CD4-positive, alpha-beta memory T cell (primary cell): ENCODE measurements around the gene KHDRBS2. TPM values are rescaled to one million over a fixed set of nuclear protein-coding genes. Genes with fewer than 3 reads are reported as not detected.

Experiments used
- CTCF ChIA-PET: fragments of 350-600 bp; sonication (Branson Sonifier 250); formaldehyde crosslinking; loops from one replicate; lab custom pipeline; 2021; ENCODE audit warnings: inconsistent platforms; ENCODE audit not compliant: partially characterized antibody; lab: Charles Lee
- POLR2A ChIA-PET: fragments of 350-600 bp; sonication (Branson Sonifier 250); formaldehyde crosslinking; loops from one replicate; lab custom pipeline; 2021; ENCODE audit not compliant: partially characterized antibody; lab: Charles Lee
- DNase-seq, 5 donors: peaks; one replicate each; pipeline versions ENCODE4 v3.0.0 to v3.0.0-alpha.2; 2020 to 2022; ENCODE audit warnings: mixed read lengths in 1 of 5
- H3K27ac ChIP-seq: one replicate; pipeline ENCODE4 v1.7.0; 2013; ENCODE audit warnings: low read depth, low read length
- H3K27me3 ChIP-seq: 2 replicates; pipeline ENCODE4 v1.7.0; 2013; ENCODE audit warnings: mild to moderate bottlenecking, low read length, moderate library complexity; ENCODE audit not compliant: insufficient read depth
- H3K36me3 ChIP-seq: 2 replicates; pipeline ENCODE4 v1.7.0; 2013; ENCODE audit warnings: mild to moderate bottlenecking, low read length, moderate library complexity; ENCODE audit not compliant: insufficient read depth
- H3K4me1 ChIP-seq: 2 replicates; pipeline ENCODE4 v1.7.0; 2013; ENCODE audit warnings: mild to moderate bottlenecking, low read length, moderate library complexity; ENCODE audit not compliant: insufficient read depth
- H3K4me3 ChIP-seq, 2 donors: one replicate each; pipeline ENCODE4 v1.7.0; 2013; ENCODE audit warnings: low read length in 2 of 2, mild to moderate bottlenecking in 1 of 2
- H3K9me3 ChIP-seq, 2 donors: one replicate each; pipeline ENCODE4 v1.7.0; 2013; ENCODE audit warnings: low read length in 2 of 2, control low read depth in 1 of 2; ENCODE audit not compliant: control insufficient read depth in 1 of 2
- H3K27ac Mint-ChIP-seq, 7 donors: one replicate each; pipeline ENCODE4 v1.8.0; 2020 to 2021; ENCODE audit warnings: mixed read lengths in 7 of 7, mild to moderate bottlenecking in 6 of 7, inconsistent platforms in 3 of 7, moderate library complexity in 3 of 7
- H3K27me3 Mint-ChIP-seq, 2 donors: one replicate each; pipeline ENCODE4 v1.8.0; 2020 to 2021; ENCODE audit warnings: mixed read lengths in 2 of 2
- H3K36me3 Mint-ChIP-seq, 2 donors: one replicate each; pipeline ENCODE4 v1.8.0; 2020 to 2021; ENCODE audit warnings: mixed read lengths in 2 of 2, inconsistent platforms in 1 of 2, mild to moderate bottlenecking in 1 of 2
- H3K4me1 Mint-ChIP-seq, 4 donors: one replicate each; pipeline ENCODE4 v1.8.0; 2020 to 2021; ENCODE audit warnings: mixed read lengths in 4 of 4, mild to moderate bottlenecking in 1 of 4
- H3K4me3 Mint-ChIP-seq, 8 donors: one replicate each; pipeline ENCODE4 v1.8.0; 2020 to 2021; ENCODE audit warnings: mixed read lengths in 8 of 8, mild to moderate bottlenecking in 7 of 8, moderate library complexity in 6 of 8, inconsistent platforms in 3 of 8
- H3K9me3 Mint-ChIP-seq, 8 donors: one replicate each; pipeline ENCODE4 v1.8.0; 2020 to 2021; ENCODE audit warnings: mixed read lengths in 8 of 8, mild to moderate bottlenecking in 5 of 8, inconsistent platforms in 3 of 8, moderate library complexity in 1 of 8
- intact Hi-C: fragments of 100-400 bp; cut with micrococcal nuclease; formaldehyde crosslinking; loops from one replicate; pipeline ENCODE4 v1.15.1; 2023
- polyA plus RNA-seq, 2 donors: library from polyadenylated mRNA; unstranded; fragments of 300-500 nt; fragmentation: Illumina TruSeq; gene quantifications; one replicate each; pipeline ENCODE4 v1.2.3, GENCODE V29; 2021
- total RNA-seq, 2 experiments: library from RNA; stranded (reverse); gene quantifications; one replicate each; pipeline ENCODE4 v1.2.3, GENCODE V29; 2021

KHDRBS2 gene
- total and polyA plus RNA-seq, 4 experiments from 2014 or later, result not detected

DNA sequence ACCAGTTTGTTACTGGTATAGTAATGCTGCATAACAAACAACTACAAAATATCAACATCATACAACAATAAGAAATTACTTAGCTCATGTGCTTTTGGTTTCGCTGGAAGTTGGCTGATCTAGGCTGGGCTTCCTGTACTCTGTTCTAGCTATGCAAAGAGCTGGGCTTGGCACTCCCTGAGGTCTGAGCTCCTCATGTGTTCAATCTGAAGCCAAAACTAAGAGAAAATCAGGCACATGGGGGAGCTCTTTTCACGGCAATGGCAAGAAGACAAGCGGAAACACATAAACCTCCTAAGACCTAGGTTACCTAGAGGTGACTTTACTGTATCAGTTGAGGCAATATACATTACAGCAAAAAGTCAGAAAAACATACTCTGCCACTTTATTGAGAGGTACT lies 574.2 kb downstream of the KHDRBS2 start:
- intact Hi-C loops, result no loop called here
- POLR2A ChIA-PET, result no interaction called here
- no peaks in the 10 kb centered on the region for H3K4me1 ChIP-seq
- no peak for DNase-seq
- no peak overlapping the region for H3K27ac Mint-ChIP-seq
- H3K27ac ChIP-seq, result no peak overlapping the region
- no peaks in the 10 kb centered on the region for H3K4me1 Mint-ChIP-seq
- H3K36me3 ChIP-seq, result no peaks in the 10 kb centered on the region
- H3K4me3 ChIP-seq, result no peak overlapping the region
- CTCF ChIA-PET, result no interaction called here
- H3K27me3 Mint-ChIP-seq, result no peaks in the 10 kb centered on the region
- H3K4me3 Mint-ChIP-seq, result no peak overlapping the region
- no peaks in the 10 kb centered on the region for H3K9me3 ChIP-seq
- H3K27me3 ChIP-seq, result no peaks in the 10 kb centered on the region
- H3K36me3 Mint-ChIP-seq, result no peaks in the 10 kb centered on the region
- peaks cover 2 to 27% (median 9%) of the 10 kb centered on the region in 8 donors for H3K9me3 Mint-ChIP-seq

DNA sequence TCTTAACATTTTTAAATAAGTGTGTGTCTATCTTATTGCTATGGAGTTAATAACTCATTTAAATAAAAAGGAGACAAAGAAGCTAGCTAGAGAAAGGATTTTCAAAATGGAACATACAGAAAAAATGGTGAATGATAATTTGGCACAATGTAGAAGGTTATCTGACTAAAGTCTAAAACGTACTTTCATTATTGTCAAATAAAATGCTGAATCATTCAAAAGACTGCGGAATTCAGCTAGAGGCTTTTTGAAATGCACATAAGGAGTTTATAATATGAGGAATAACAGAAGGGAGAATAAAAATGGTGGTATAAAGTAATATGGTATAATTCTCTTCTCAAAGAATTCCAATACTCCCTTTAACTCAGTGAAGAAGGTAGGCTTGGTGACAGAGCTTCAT lies 597.9 kb downstream of the KHDRBS2 start:
- Mint-ChIP-seq H3K27me3 (no peaks in the 10 kb centered on the region), H3K9me3 (peaks cover 0 to 21% (median 4%) of the 10 kb centered on the region in 8 donors), H3K4me3 (no peak overlapping the region), H3K36me3 (no peaks in the 10 kb centered on the region), H3K27ac (no peak overlapping the region), H3K4me1 (no peaks in the 10 kb centered on the region)
- DNase-seq, result no peak
- Histone ChIP-seq H3K27me3 (no peaks in the 10 kb centered on the region), H3K4me1 (no peaks in the 10 kb centered on the region), H3K9me3 (no peaks in the 10 kb centered on the region), H3K27ac (no peak overlapping the region), H3K36me3 (no peaks in the 10 kb centered on the region), H3K4me3 (no peak overlapping the region)
- intact Hi-C loops, result no loop called here
- ChIA-PET POLR2A (no interaction called here), CTCF (interaction anchor here (0.8 kb wide), 1 partner anchor 8 kb away, joined by 3 read pairs; no protein-coding TSS in a partner anchor)

DNA sequence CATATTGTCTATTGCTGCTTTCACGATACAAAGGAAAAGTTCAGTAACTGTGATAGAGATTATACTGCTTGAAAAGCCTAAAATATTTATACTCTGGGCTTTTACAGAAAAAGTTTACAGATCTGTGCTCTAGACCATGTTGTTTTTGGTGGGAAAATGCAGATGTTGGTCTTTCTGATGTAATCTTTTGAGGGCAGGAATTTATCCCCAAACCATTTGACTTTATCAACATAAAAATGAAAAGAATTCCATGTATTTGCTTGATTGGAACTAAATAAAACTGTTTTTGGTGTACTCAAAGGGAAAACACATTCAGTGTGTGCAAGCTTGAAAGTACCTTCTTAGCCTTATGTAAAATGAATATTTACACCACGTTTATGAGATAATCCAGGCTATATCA lies 603.5 kb downstream of the KHDRBS2 start:
- no peaks in the 10 kb centered on the region for H3K36me3 Mint-ChIP-seq
- Histone ChIP-seq H3K27me3 (no peaks in the 10 kb centered on the region), H3K4me3 (no peak overlapping the region), H3K9me3 (no peaks in the 10 kb centered on the region), H3K27ac (no peak overlapping the region), H3K4me1 (no peaks in the 10 kb centered on the region), H3K36me3 (no peaks in the 10 kb centered on the region)
- ChIA-PET CTCF (no interaction called here), POLR2A (no interaction called here)
- peaks cover 0 to 24% (median 7%) of the 10 kb centered on the region in 8 donors for H3K9me3 Mint-ChIP-seq
- no peak for DNase-seq
- H3K4me3 Mint-ChIP-seq, result no peak overlapping the region
- intact Hi-C loops, result no loop called here
- no peaks in the 10 kb centered on the region for H3K27me3 Mint-ChIP-seq
- no peaks in the 10 kb centered on the region for H3K4me1 Mint-ChIP-seq
- no peak overlapping the region for H3K27ac Mint-ChIP-seq

DNA sequence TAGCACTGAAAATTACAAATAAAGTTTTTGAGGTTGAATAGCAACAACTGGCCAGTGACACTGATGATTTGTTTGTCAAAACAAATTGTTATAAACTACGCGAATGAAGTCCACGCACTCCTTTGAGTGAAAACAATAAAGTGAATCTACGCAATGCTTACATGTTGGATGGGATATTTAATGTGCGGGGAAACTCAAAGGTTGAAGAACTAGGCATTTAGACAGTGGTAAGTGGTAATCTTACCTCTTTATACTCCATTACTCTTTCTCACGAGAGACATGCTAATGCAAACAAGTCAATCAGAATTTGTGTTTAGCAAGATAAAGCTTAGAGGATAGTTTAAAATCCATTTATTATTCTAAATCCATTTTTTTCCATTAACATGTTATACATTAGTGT lies 606.4 kb downstream of the KHDRBS2 start:
- Mint-ChIP-seq H3K27me3 (no peaks in the 10 kb centered on the region), H3K36me3 (no peaks in the 10 kb centered on the region), H3K4me3 (no peak overlapping the region), H3K9me3 (peaks cover 0 to 18% (median 7%) of the 10 kb centered on the region in 8 donors), H3K27ac (no peak overlapping the region), H3K4me1 (no peaks in the 10 kb centered on the region)
- Histone ChIP-seq H3K36me3 (no peaks in the 10 kb centered on the region), H3K4me3 (no peak overlapping the region), H3K4me1 (no peaks in the 10 kb centered on the region), H3K27ac (no peak overlapping the region), H3K27me3 (no peaks in the 10 kb centered on the region), H3K9me3 (no peaks in the 10 kb centered on the region)
- CTCF ChIA-PET, result interaction anchor here (1.0 kb wide), 1 partner anchor 9 kb away, joined by 3 read pairs; no protein-coding TSS in a partner anchor
- DNase-seq, result no peak
- intact Hi-C loops, result no loop called here
- POLR2A ChIA-PET, result no interaction called here

DNA sequence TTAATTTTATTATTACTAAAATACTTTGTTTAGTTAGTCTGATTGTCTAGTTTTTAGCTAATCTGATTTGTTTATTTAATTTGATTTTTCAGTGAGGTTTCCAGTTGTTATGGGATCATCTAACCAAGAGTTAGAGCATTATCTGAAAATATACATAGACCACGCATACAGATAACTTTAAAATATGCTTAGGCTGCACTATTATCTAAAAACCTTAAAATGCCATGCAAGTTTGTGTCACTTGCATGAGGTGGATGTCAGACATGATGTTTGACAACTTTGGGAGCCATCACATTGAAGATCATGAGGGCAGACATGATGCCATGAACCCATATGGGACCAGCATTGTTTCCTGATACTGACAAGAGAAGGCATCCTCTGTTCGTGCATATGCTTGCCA lies 610.3 kb downstream of the KHDRBS2 start:
- no peak overlapping the region for H3K27ac ChIP-seq
- DNase-seq, result no peak
- Mint-ChIP-seq H3K9me3 (peaks cover 0 to 14% (median 7%) of the 10 kb centered on the region in 8 donors), H3K4me1 (no peaks in the 10 kb centered on the region), H3K36me3 (no peaks in the 10 kb centered on the region), H3K27ac (no peak overlapping the region), H3K4me3 (no peak overlapping the region), H3K27me3 (no peaks in the 10 kb centered on the region)
- ChIA-PET POLR2A (no interaction called here), CTCF (no interaction called here)
- intact Hi-C loops, result no loop called here
- H3K36me3 ChIP-seq, result no peaks in the 10 kb centered on the region
- H3K4me3 ChIP-seq, result no peak overlapping the region
- no peaks in the 10 kb centered on the region for H3K9me3 ChIP-seq
- no peaks in the 10 kb centered on the region for H3K4me1 ChIP-seq
- no peaks in the 10 kb centered on the region for H3K27me3 ChIP-seq

DNA sequence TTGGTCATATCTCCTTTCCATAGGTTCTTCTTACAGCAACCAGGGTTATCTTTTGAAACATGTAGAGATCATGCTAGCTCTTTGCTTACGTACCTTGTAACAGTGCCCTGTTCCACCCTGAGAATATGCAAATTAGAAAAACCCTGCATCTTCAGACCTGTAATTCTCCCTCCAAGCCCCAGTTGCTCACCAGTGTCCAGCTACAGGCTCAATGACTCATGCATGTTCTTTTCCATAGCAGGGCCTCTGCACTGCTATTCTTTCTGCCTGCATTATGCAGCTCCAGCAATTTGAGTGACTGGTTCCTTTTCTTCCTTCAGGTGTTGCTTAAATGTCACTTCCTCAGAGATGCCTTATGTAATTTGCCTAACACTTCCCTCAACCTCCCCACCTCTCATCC lies 636.2 kb downstream of the KHDRBS2 start:
- H3K9me3 Mint-ChIP-seq, result peaks cover 4 to 25% (median 12%) of the 10 kb centered on the region in 8 donors
- POLR2A ChIA-PET, result no interaction called here
- intact Hi-C loops, result no loop called here
- Histone ChIP-seq H3K9me3 (no peaks in the 10 kb centered on the region), H3K4me3 (no peak overlapping the region), H3K27ac (no peak overlapping the region), H3K27me3 (no peaks in the 10 kb centered on the region), H3K4me1 (no peaks in the 10 kb centered on the region), H3K36me3 (no peaks in the 10 kb centered on the region)
- CTCF ChIA-PET, result no interaction called here
- no peak overlapping the region for H3K27ac Mint-ChIP-seq
- H3K4me3 Mint-ChIP-seq, result no peak overlapping the region
- H3K4me1 Mint-ChIP-seq, result no peaks in the 10 kb centered on the region
- no peaks in the 10 kb centered on the region for H3K36me3 Mint-ChIP-seq
- no peaks in the 10 kb centered on the region for H3K27me3 Mint-ChIP-seq
- no peak for DNase-seq

DNA sequence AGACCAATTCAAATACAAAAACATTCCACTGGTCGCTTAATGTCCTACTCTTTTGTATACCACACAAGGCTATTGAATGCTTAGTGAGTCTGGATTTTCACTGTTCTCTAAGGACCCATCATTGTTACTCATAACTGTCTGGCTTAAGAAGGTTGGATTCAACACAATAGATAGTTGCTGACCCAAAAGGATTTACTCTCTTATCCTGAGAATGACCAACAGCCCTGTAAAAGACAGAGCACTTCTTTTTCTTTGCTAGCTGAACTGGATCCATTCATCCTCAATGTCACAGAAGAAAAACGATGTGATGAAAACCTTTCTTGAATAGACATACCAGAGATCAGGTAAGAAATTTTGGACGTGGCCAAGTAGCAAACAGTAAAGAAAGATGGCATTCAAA lies 645.6 kb downstream of the KHDRBS2 start:
- no peaks in the 10 kb centered on the region for H3K4me1 Mint-ChIP-seq
- peaks cover 4 to 23% (median 9%) of the 10 kb centered on the region in 8 donors for H3K9me3 Mint-ChIP-seq
- H3K27me3 Mint-ChIP-seq, result no peaks in the 10 kb centered on the region
- Histone ChIP-seq H3K27me3 (no peaks in the 10 kb centered on the region), H3K9me3 (no peaks in the 10 kb centered on the region), H3K4me3 (no peak overlapping the region), H3K27ac (no peak overlapping the region), H3K4me1 (no peaks in the 10 kb centered on the region), H3K36me3 (no peaks in the 10 kb centered on the region)
- no peaks in the 10 kb centered on the region for H3K36me3 Mint-ChIP-seq
- POLR2A ChIA-PET, result no interaction called here
- CTCF ChIA-PET, result no interaction called here
- no peak overlapping the region for H3K4me3 Mint-ChIP-seq
- intact Hi-C loops, result no loop called here
- no peak overlapping the region for H3K27ac Mint-ChIP-seq
- DNase-seq, result no peak
